ENCODE measurements around the gene PRRG2.
"Not testable (repeated sequence)": the region's sequence is repeated elsewhere in the genome, so short reads cannot be mapped to it uniquely, and the experiment has no call there.

PRRG2 gene

GRCh38 chr19:49614096-49614833 lies 33.1 kb downstream of the PRRG2 start:
- no peak for DNase-seq

GRCh38 chr19:49615861-49616260 lies 34.7 kb downstream of the PRRG2 start:
- no peak for DNase-seq

- no peak for DNase-seq
Observed at GRCh38 chr19:49616532-49616931, 35.4 kb downstream of the PRRG2 start.

GRCh38 chr19:49616945-49617344 lies 35.8 kb downstream of the PRRG2 start:
- DNase-seq: no peak

GRCh38 chr19:49617860-49618259 lies 36.7 kb downstream of the PRRG2 start:
- not testable (repeated sequence) for DNase-seq

- DNase-seq: no peak
Observed at GRCh38 chr19:49624967-49625910, 44.1 kb downstream of the PRRG2 start.

- no peak for DNase-seq
Observed at GRCh38 chr19:49626226-49626625, 45.1 kb downstream of the PRRG2 start.

GRCh38 chr19:49629659-49630058 lies 48.5 kb downstream of the PRRG2 start:
- no peak for DNase-seq

- DNase-seq: no peak
Observed at GRCh38 chr19:49631014-49631588, 50.0 kb downstream of the PRRG2 start.

GRCh38 chr19:49631610-49632192 lies 50.6 kb downstream of the PRRG2 start:
- DNase-seq: no peak

- no peak for DNase-seq
Observed at GRCh38 chr19:49632576-49632975, 51.5 kb downstream of the PRRG2 start.

- not testable (repeated sequence) for DNase-seq
Observed at GRCh38 chr19:49633273-49633672, 52.2 kb downstream of the PRRG2 start.

GRCh38 chr19:49635530-49636232 lies 54.6 kb downstream of the PRRG2 start:
- DNase-seq: no peak

GRCh38 chr19:49636233-49636932 lies 55.3 kb downstream of the PRRG2 start:
- DNase-seq: no peak

GRCh38 chr19:49637821-49638738 lies 57.0 kb downstream of the PRRG2 start:
- no peak for DNase-seq

- DNase-seq: no peak
Observed at GRCh38 chr19:49639401-49640112, 58.4 kb downstream of the PRRG2 start.

GRCh38 chr19:49640113-49640898 lies 59.2 kb downstream of the PRRG2 start, which contains the start of gene RRAS:
Gene RRAS (minus strand): TSS chr19:49640143. CDS start chr19:49640098, 45 bp downstream.
- DNase-seq: peak; percentile 98
